DMS 273 (cell line): ENCODE measurements around the gene WDR18.
"Not testable (repeated sequence)": the region's sequence is repeated elsewhere in the genome, so short reads cannot be mapped to it uniquely, and the experiment has no call there.

ENCODE experiments used
- DNase-seq: peaks from one replicate; lab custom pipeline; 2025; ENCODE audit not compliant: unreplicated experiment; lab: John Stamatoyannopoulos, UW

The WDR18 gene

GRCh38 chr19:950352-951066, 33.6 kb upstream of the WDR18 start:
- DNase-seq = no peak

GRCh38 chr19:952049-952679, 32.0 kb upstream of the WDR18 start:
- no peak for DNase-seq

- DNase-seq = no peak
Observed at GRCh38 chr19:952680-953444, 31.3 kb upstream of the WDR18 start.

- no peak for DNase-seq
Observed at GRCh38 chr19:953445-954271, 30.5 kb upstream of the WDR18 start.

- DNase-seq = no peak
Observed at GRCh38 chr19:954272-954671, 29.9 kb upstream of the WDR18 start.

- no peak for DNase-seq
Observed at GRCh38 chr19:954672-955494, 29.3 kb upstream of the WDR18 start.

GRCh38 chr19:955803-956765, 28.1 kb upstream of the WDR18 start:
- DNase-seq = no peak

GRCh38 chr19:956766-957440, 27.2 kb upstream of the WDR18 start:
- DNase-seq = peak; percentile 48

GRCh38 chr19:957578-957977, 26.6 kb upstream of the WDR18 start:
- DNase-seq = not testable (repeated sequence)

GRCh38 chr19:958967-959855, 24.9 kb upstream of the WDR18 start:
- no peak for DNase-seq

GRCh38 chr19:960020-960419, 24.1 kb upstream of the WDR18 start:
- peak; percentile 38 for DNase-seq

GRCh38 chr19:960601-960938, 23.6 kb upstream of the WDR18 start:
- no peak for DNase-seq

- DNase-seq = no peak
Observed at GRCh38 chr19:961866-962620, 22.1 kb upstream of the WDR18 start.

GRCh38 chr19:962683-963400, 21.3 kb upstream of the WDR18 start:
- DNase-seq = no peak

GRCh38 chr19:963486-963951, 20.6 kb upstream of the WDR18 start:
- DNase-seq = no peak

- DNase-seq = no peak
Observed at GRCh38 chr19:964116-964520, 20.0 kb upstream of the WDR18 start.
